SK-N-SH (cell line): ENCODE results near the gene GK.

Experiments
- CTCF ChIP-seq: fragments of 200-600 bp; sonication (generic); IDR thresholded peaks from 2 replicates; pipeline ENCODE4 v1.6.1; 2017; ENCODE audit warnings: antibody characterized with exemption, mild to moderate bottlenecking, moderate library complexity
- EZH2phosphoT487 ChIP-seq: fragments of 200-600 bp; sonication (generic); IDR thresholded peaks from 2 replicates; pipeline ENCODE4 v1.6.1; 2017; ENCODE audit warnings: low read depth, mixed run types, mild to moderate bottlenecking, antibody characterized with exemption, moderate library complexity, borderline replicate concordance
- FOXJ3 ChIP-seq: sonication (generic); formaldehyde crosslinking; IDR thresholded peaks from 2 replicates; pipeline ENCODE4 v1.5.1; 2020; ENCODE audit warnings: mild to moderate bottlenecking, missing genetic modification reagents
- JUND ChIP-seq: IDR thresholded peaks from 2 replicates; pipeline ENCODE4 v1.4.0; 2012
- NRF1 ChIP-seq: IDR thresholded peaks from 2 replicates; pipeline ENCODE4 v1.6.1; 2012; ENCODE audit warnings: low read depth, mild to moderate bottlenecking, low read length
- PBX3 ChIP-seq: IDR thresholded peaks from 2 replicates; pipeline ENCODE4; 2012
- POLR2AphosphoS5 ChIP-seq: IDR thresholded peaks from 2 replicates; pipeline ENCODE4 v1.6.1; 2012; ENCODE audit warnings: low read depth, low read length
- REST ChIP-seq: IDR thresholded peaks from 2 replicates; pipeline ENCODE4 v1.6.1; 2012; ENCODE audit warnings: mild to moderate bottlenecking, low read depth, low read length, moderate library complexity
- RXRA ChIP-seq: IDR thresholded peaks from 2 replicates; pipeline ENCODE4 v1.4.0; 2012; ENCODE audit warnings: low read depth, mild to moderate bottlenecking, borderline replicate concordance
- SMC3 ChIP-seq: IDR thresholded peaks from 2 replicates; pipeline ENCODE4 v1.6.1; 2012; ENCODE audit warnings: low read depth, low read length, improper control_type of control experiment
- TCF12 ChIP-seq: IDR thresholded peaks from 2 replicates; pipeline ENCODE4 v1.4.0; 2012
- USF2 ChIP-seq: fragments of 150-350 bp; IDR thresholded peaks from 2 replicates; pipeline ENCODE4 v1.6.1; 2017; ENCODE audit warnings: antibody characterized with exemption, low read length, low read depth, borderline replicate concordance

- TF ChIP-seq JUND = no peak
- TF ChIP-seq FOXJ3 (CRISPR knock-in tag) = no peak
- TF ChIP-seq CTCF = no peak
- no peak for TF ChIP-seq SMC3
- TF ChIP-seq REST = no peak
- TF ChIP-seq RXRA = no peak
- TF ChIP-seq TCF12 = no peak
- no peak for TF ChIP-seq PBX3
- no peak for TF ChIP-seq EZH2phosphoT487
- no peak for TF ChIP-seq NRF1
- TF ChIP-seq POLR2AphosphoS5 = no peak
- no peak for TF ChIP-seq USF2
Observed at GRCh38 chrX:30762755-30763154, 109.5 kb downstream of the GK start.
